K562 (cell line): Measurements from ENCODE around the gene C1orf122. TPM values are rescaled to one million over a fixed set of nuclear protein-coding genes. Genes with fewer than 3 reads are reported as not detected.

Experiments used
- ATAC-seq: fragments of 200-7000 bp; cut with Tn5 transposase; 3 replicates; pipeline ENCODE4 v1.9.1; 2020; ENCODE audit warnings: moderate library complexity
- BruUV-seq: library from RNA; stranded (reverse); fragments of 400-500 nt; replicated peaks from 2 replicates; lab custom pipeline; 2021; lab: Mats Ljungman, UMichigan
- CTCF ChIA-PET: fragments of 300-600 bp; formaldehyde crosslinking; extraction: SDS; loops from one replicate; lab custom pipeline; 2021; ENCODE audit warnings: low intra/inter-chr PET ratio; lab: Yijun Ruan, JAX
- POLR2A ChIA-PET: fragments of 300-600, 350-650 bp; sonication (Branson Sonifier 250); formaldehyde crosslinking; extraction: SDS; loops from one replicate; lab custom pipeline; 2021; ENCODE audit warnings: antibody characterized with exemption, inconsistent platforms; lab: Yijun Ruan, JAX
- DNase-seq, 4 experiments: peaks; one replicate each; pipeline versions ENCODE4 v3.0.0 to v3.0.0-alpha.2; 2011 to 2018; ENCODE audit warnings: low spot score in 3 of 4, mixed read lengths in 3 of 4; ENCODE audit errors: extremely low read depth in 1 of 4
- FAIRE-seq: peaks from 2 replicates; lab custom pipeline; 2011; peaks lifted over from hg19 to GRCh38; lab: Jason Lieb, UNC
- H2AFZ ChIP-seq: 2 replicates; pipeline ENCODE4 v1.6.0; 2011; ENCODE audit warnings: low read depth, low read length, control low read depth, inconsistent platforms
- H3K27ac ChIP-seq: fragments of 200-600 bp; 3 replicates; pipeline ENCODE4 v1.8.0; 2011; ENCODE audit warnings: low read depth, mild to moderate bottlenecking, control low read depth, inconsistent platforms, low read length, moderate library complexity, mixed read lengths; ENCODE audit errors: extremely low read depth
- H3K27me3 ChIP-seq, 2 experiments: fragments of 300-600 bp in 1 of 2; 2 replicates in 1 of 2; 3 replicates in 1 of 2; pipeline versions ENCODE4 v1.6.0 to v1.8.0; 2011; ENCODE audit warnings: inconsistent platforms in 2 of 2, low read length in 2 of 2, mild to moderate bottlenecking in 1 of 2, mixed read lengths in 1 of 2, moderate library complexity in 1 of 2; ENCODE audit not compliant: control insufficient read depth in 2 of 2, insufficient read depth in 2 of 2
- H3K36me3 ChIP-seq: fragments of 300-600 bp; 3 replicates; pipeline ENCODE4 v1.8.0; 2011; ENCODE audit warnings: mild to moderate bottlenecking, low read length, inconsistent platforms; ENCODE audit not compliant: control insufficient read depth, insufficient read depth
- H3K4me1 ChIP-seq, 2 experiments: fragments of 200-600 bp in 1 of 2; replicated peaks in 1 of 2; 2 replicates in 1 of 2; 3 replicates in 1 of 2; pipeline versions ENCODE4 v1.5.1 to v1.8.0; 2011; ENCODE audit warnings: inconsistent platforms in 2 of 2, low read length in 2 of 2, mild to moderate bottlenecking in 1 of 2, mixed read lengths in 1 of 2, moderate library complexity in 1 of 2; ENCODE audit not compliant: control insufficient read depth in 2 of 2, insufficient read depth in 2 of 2
- H3K4me2 ChIP-seq: 2 replicates; pipeline ENCODE4 v1.6.1; 2011; ENCODE audit warnings: low read length, control low read depth, inconsistent platforms, mixed read lengths; ENCODE audit not compliant: insufficient read depth
- H3K4me3 ChIP-seq: fragments of 200-600 bp; sonication (generic), shearing (Covaris generic); 2 replicates; pipeline ENCODE4 v1.5.1; 2016; ENCODE audit warnings: control low read depth, inconsistent platforms
- H3K79me2 ChIP-seq: fragments of 200-600 bp; 3 replicates; pipeline ENCODE4 v1.8.0; 2011; ENCODE audit warnings: low read length, inconsistent platforms; ENCODE audit not compliant: control insufficient read depth, insufficient read depth
- H3K9ac ChIP-seq, 2 experiments: 2 replicates each; pipeline versions ENCODE4 v1.6.0 to v1.6.1; 2011; ENCODE audit warnings: low read depth in 2 of 2, low read length in 2 of 2, control low read depth in 1 of 2, inconsistent platforms in 1 of 2, mild to moderate bottlenecking in 1 of 2, mixed read lengths in 1 of 2; ENCODE audit not compliant: insufficient read depth in 1 of 2
- H3K9me1 ChIP-seq: one replicate; pipeline ENCODE4 v1.6.0; 2011; ENCODE audit warnings: inconsistent platforms, mild to moderate bottlenecking, low read length, moderate library complexity; ENCODE audit not compliant: control insufficient read depth, insufficient read depth
- H3K9me3 ChIP-seq: replicated peaks from 2 replicates; pipeline ENCODE4 v1.5.1; 2011; ENCODE audit warnings: low read depth, low read length, inconsistent platforms; ENCODE audit not compliant: control insufficient read depth, insufficient read depth
- H4K20me1 ChIP-seq: replicated peaks from 2 replicates; pipeline ENCODE4 v1.6.1; 2011; ENCODE audit warnings: low read length, inconsistent platforms, mixed read lengths; ENCODE audit not compliant: control insufficient read depth, insufficient read depth
- CXXC5 ChIP-seq: fragments of 250-450 bp; sonication (Bioruptor Pico); IDR thresholded peaks from 2 replicates; pipeline ENCODE4 v1.8.0; 2022; ENCODE audit warnings: inconsistent platforms, mild to moderate bottlenecking, moderate library complexity
- EP300 ChIP-seq: IDR thresholded peaks from 2 replicates; pipeline ENCODE4 v1.6.1; 2012; ENCODE audit warnings: low read length, improper control_type of control experiment
- MEIS2 ChIP-seq: fragments of 450-650 bp; IDR thresholded peaks from 2 replicates; pipeline ENCODE4 v1.6.1; 2014; ENCODE audit warnings: mild to moderate bottlenecking; ENCODE audit not compliant: partially characterized antibody
- MYC ChIP-seq, 2 experiments: fragments of 250-450 bp in 1 of 2; sonication (Bioruptor Pico) in 1 of 2; IDR thresholded peaks; 2 replicates each; pipeline versions ENCODE4 v1.5.1 to v1.6.1; 2012 to 2021; ENCODE audit warnings: low read depth in 2 of 2, borderline replicate concordance in 1 of 2, improper control_type of control experiment in 1 of 2, low read length in 1 of 2, mild to moderate bottlenecking in 1 of 2, moderate library complexity in 1 of 2
- PRMT5 ChIP-seq: sonication (generic); formaldehyde crosslinking; IDR thresholded peaks from 2 replicates; pipeline ENCODE4 v1.5.0; 2020; ENCODE audit warnings: missing genetic modification reagents
- RBM22 ChIP-seq: fragments of 200-400 bp; formaldehyde crosslinking; IDR thresholded peaks from 2 replicates; pipeline ENCODE4 v1.6.1; 2018; ENCODE audit warnings: low read length, low read depth; ENCODE audit not compliant: poor library complexity, severe bottlenecking
- XRCC5 ChIP-seq: fragments of 200-400 bp; formaldehyde crosslinking; IDR thresholded peaks from 2 replicates; pipeline ENCODE4 v1.6.1; 2017; ENCODE audit warnings: low read depth, mild to moderate bottlenecking, low read length
- WGBS: fragments of 100-300 bp; shearing (Covaris generic); methylation state at CpG from one replicate; pipeline ENCODE4 v1.1.6; 2016; ENCODE audit warnings: low coverage, mixed read lengths; ENCODE audit not compliant: insufficient coverage; ENCODE audit errors: missing lambda C conversion rate; 5-methylcytosine and 5-hydroxymethylcytosine counted together
- in situ Hi-C: fragments of 300-500 bp; cut with MboI; formaldehyde crosslinking; loops from 4 replicates; pipeline ENCODE4 v1.15.0; 2018; ENCODE audit warnings: inconsistent platforms, mixed read lengths
- intact Hi-C: fragments of 100-400 bp; cut with micrococcal nuclease; formaldehyde crosslinking; loops from 2 replicates; pipeline ENCODE4 v1.14.2; 2022
- polyA plus RNA-seq, 8 experiments: library from polyadenylated mRNA; depleted of rRNA in 4 of 8; stranded (reverse) in 5 of 8; unstranded in 3 of 8; fragments of >200 nt; fragmentation: Nextera tagmentation in 2 of 8; fragmentation: Illumina TruSeq in 1 of 8; extraction: Ambion mirVana in 2 of 8; extraction: Trizol in 1 of 8; gene quantifications; 2 replicates each; pipeline versions ENCODE4 v1.2.1 to v1.2.3, GENCODE V29; 2011 to 2014; ENCODE audit warnings: inconsistent platforms in 1 of 8, missing spikeins in 1 of 8
- total RNA-seq, 7 experiments: library from RNA; depleted of rRNA in 6 of 7; stranded (reverse); fragments of >200 nt in 6 of 7; fragmentation: Illumina TruSeq in 2 of 7; extraction: Trizol in 2 of 7; gene quantifications; 2 replicates each; pipeline versions ENCODE4 v1.2.1 to v1.2.3, GENCODE V29; 2011 to 2021; ENCODE audit warnings: low replicate concordance in 1 of 7
- TF ChIP-seq, protein P1 (sequence below): fragments of 450-650 bp; IDR thresholded peaks from 2 replicates; pipeline ENCODE4 v1.6.1; 2016; ENCODE audit warnings: mild to moderate bottlenecking, moderate library complexity

Gene C1orf122
- total and polyA plus RNA-seq, 9 of the 15 experiments (the other 6 are each of a cell fraction or from before 2014, with no cell fraction given): 3.6 to 70.9 (median 17.3) TPM

DNA sequence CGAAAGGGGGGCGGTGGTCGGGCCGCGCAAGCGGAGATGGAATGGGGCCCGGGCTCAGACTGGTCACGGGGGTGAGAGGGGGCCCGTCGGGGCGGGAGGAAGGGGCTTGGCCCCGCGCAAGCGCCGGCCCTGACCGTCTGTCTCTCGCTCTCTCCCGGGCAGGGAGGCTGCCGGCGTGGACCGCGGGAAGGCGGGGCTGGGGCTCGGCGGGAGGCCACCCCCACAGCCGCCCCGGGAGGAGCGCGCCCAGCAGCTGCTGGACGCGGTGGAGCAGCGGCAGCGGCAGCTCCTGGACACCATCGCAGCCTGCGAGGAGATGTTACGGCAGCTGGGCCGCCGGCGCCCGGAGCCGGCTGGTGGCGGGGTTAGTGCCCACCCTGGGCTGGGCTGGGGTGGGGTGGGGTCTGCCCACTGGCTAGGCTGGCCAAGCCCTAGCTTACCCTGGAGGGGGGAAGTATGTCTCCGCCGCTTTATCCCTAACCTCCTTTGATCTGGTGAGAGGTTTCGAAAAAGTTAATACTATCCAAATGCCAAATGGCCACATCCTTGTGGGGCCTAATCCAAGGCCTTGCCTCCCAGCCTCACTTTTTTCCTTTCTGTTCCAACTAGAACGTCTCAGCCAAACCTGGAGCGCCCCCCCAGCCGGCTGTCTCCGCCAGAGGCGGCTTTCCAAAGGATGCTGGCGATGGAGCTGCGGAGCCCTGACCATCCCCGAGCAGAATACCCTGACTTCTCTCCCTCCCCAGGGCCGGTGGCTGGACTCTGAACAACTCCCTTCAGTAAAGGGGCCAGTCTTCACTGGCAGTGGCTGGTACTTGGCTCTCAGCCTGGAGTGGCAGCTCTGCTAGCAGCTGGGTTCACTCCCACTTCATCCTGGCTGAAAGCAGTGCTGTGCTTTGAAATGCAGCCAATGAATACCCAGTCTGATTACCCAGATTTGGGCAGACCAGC is 1.1 kb downstream of the C1orf122 start:
- FAIRE-seq (no peak), DNase-seq (peak; percentile 86 to 95 (median 92)), ATAC-seq (peak; percentile 94)
- Histone ChIP-seq H3K27ac (peak overlapping the region; percentile 78; the same call in 2 of the 3 replicates), H3K4me3 (peak overlapping the region; percentile 93), H3K27me3 (no peaks in the 10 kb centered on the region), H3K36me3 (peaks cover 59% of the 10 kb centered on the region), H3K4me2 (peak overlapping the region; percentile 90), H3K9me1 (peaks cover 3% of the 10 kb centered on the region), H4K20me1 (peaks cover 17% of the 10 kb centered on the region), H3K4me1 (peaks cover 18 to 25% of the 10 kb centered on the region in 2 experiments; a peak in 4 of 5 replicates), H3K9ac (peak overlapping the region; percentile 87 to 98), H3K79me2 (peaks cover 52% of the 10 kb centered on the region), H2AFZ (peak overlapping the region; percentile 65), H3K9me3 (no peaks in the 10 kb centered on the region)
- intact Hi-C loops: loop anchor here (2.0 kb wide), 1 partner anchor 118 kb away; a partner anchor contains a TSS
- TSS peak; percentile 83 for BruUV-seq
- WGBS: 2% methylated on average over 40 of the region's 54 CpGs
- CTCF ChIA-PET: no interaction called here
- POLR2A ChIA-PET: interaction anchor here (0.6 to 2.3 kb wide), 20 partner anchors 9 to 1649 kb away, joined by 3 to 18 read pairs (median 4); partner anchors contain the start of genes INPP5B and MTF1
- in situ Hi-C loops: no loop called here
- TF ChIP-seq CXXC5 (CRISPR knock-in tag) (peak; percentile 73), EP300 (no peak), PRMT5 (no peak), XRCC5 (no peak), MYC (IDR thresholded peaks at IDR 0.05; ENCODE audit: low read depth, low read length) (no peak), MYC (CRISPR knock-in tag; IDR thresholded peaks at IDR 0.05; ENCODE audit: borderline replicate concordance, low read depth) (no peak), RBM22 (peak; percentile 76), MEIS2 (no peak)
- TF ChIP-seq, protein P1, sequence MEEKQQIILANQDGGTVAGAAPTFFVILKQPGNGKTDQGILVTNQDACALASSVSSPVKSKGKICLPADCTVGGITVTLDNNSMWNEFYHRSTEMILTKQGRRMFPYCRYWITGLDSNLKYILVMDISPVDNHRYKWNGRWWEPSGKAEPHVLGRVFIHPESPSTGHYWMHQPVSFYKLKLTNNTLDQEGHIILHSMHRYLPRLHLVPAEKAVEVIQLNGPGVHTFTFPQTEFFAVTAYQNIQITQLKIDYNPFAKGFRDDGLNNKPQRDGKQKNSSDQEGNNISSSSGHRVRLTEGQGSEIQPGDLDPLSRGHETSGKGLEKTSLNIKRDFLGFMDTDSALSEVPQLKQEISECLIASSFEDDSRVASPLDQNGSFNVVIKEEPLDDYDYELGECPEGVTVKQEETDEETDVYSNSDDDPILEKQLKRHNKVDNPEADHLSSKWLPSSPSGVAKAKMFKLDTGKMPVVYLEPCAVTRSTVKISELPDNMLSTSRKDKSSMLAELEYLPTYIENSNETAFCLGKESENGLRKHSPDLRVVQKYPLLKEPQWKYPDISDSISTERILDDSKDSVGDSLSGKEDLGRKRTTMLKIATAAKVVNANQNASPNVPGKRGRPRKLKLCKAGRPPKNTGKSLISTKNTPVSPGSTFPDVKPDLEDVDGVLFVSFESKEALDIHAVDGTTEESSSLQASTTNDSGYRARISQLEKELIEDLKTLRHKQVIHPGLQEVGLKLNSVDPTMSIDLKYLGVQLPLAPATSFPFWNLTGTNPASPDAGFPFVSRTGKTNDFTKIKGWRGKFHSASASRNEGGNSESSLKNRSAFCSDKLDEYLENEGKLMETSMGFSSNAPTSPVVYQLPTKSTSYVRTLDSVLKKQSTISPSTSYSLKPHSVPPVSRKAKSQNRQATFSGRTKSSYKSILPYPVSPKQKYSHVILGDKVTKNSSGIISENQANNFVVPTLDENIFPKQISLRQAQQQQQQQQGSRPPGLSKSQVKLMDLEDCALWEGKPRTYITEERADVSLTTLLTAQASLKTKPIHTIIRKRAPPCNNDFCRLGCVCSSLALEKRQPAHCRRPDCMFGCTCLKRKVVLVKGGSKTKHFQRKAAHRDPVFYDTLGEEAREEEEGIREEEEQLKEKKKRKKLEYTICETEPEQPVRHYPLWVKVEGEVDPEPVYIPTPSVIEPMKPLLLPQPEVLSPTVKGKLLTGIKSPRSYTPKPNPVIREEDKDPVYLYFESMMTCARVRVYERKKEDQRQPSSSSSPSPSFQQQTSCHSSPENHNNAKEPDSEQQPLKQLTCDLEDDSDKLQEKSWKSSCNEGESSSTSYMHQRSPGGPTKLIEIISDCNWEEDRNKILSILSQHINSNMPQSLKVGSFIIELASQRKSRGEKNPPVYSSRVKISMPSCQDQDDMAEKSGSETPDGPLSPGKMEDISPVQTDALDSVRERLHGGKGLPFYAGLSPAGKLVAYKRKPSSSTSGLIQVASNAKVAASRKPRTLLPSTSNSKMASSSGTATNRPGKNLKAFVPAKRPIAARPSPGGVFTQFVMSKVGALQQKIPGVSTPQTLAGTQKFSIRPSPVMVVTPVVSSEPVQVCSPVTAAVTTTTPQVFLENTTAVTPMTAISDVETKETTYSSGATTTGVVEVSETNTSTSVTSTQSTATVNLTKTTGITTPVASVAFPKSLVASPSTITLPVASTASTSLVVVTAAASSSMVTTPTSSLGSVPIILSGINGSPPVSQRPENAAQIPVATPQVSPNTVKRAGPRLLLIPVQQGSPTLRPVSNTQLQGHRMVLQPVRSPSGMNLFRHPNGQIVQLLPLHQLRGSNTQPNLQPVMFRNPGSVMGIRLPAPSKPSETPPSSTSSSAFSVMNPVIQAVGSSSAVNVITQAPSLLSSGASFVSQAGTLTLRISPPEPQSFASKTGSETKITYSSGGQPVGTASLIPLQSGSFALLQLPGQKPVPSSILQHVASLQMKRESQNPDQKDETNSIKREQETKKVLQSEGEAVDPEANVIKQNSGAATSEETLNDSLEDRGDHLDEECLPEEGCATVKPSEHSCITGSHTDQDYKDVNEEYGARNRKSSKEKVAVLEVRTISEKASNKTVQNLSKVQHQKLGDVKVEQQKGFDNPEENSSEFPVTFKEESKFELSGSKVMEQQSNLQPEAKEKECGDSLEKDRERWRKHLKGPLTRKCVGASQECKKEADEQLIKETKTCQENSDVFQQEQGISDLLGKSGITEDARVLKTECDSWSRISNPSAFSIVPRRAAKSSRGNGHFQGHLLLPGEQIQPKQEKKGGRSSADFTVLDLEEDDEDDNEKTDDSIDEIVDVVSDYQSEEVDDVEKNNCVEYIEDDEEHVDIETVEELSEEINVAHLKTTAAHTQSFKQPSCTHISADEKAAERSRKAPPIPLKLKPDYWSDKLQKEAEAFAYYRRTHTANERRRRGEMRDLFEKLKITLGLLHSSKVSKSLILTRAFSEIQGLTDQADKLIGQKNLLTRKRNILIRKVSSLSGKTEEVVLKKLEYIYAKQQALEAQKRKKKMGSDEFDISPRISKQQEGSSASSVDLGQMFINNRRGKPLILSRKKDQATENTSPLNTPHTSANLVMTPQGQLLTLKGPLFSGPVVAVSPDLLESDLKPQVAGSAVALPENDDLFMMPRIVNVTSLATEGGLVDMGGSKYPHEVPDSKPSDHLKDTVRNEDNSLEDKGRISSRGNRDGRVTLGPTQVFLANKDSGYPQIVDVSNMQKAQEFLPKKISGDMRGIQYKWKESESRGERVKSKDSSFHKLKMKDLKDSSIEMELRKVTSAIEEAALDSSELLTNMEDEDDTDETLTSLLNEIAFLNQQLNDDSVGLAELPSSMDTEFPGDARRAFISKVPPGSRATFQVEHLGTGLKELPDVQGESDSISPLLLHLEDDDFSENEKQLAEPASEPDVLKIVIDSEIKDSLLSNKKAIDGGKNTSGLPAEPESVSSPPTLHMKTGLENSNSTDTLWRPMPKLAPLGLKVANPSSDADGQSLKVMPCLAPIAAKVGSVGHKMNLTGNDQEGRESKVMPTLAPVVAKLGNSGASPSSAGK: no peak
